Trophoblast cell (in vitro differentiated cells and primary cell): ENCODE measurements around the gene GFRA1.

ENCODE experiments used
- DNase-seq, 2 donors: peaks; one replicate each; pipeline ENCODE4 v3.0.0-alpha.2; 2016
- H2AFZ ChIP-seq: 2 replicates; pipeline ENCODE4 v1.6.1; 2013; ENCODE audit warnings: low read length, moderate library complexity, mild to moderate bottlenecking; ENCODE audit not compliant: insufficient read depth, poor library complexity
- H2AK5ac ChIP-seq: 2 replicates; pipeline ENCODE4 v1.6.1; 2013; ENCODE audit warnings: mild to moderate bottlenecking, low read length
- H2BK120ac ChIP-seq: 2 replicates; pipeline ENCODE4 v1.6.1; 2013; ENCODE audit warnings: low read length, mild to moderate bottlenecking, moderate library complexity; ENCODE audit not compliant: insufficient read depth, poor library complexity
- H2BK12ac ChIP-seq: 2 replicates; pipeline ENCODE4 v1.6.1; 2013; ENCODE audit warnings: mild to moderate bottlenecking, low read length, moderate library complexity
- H2BK5ac ChIP-seq: 2 replicates; pipeline ENCODE4 v1.6.1; 2013; ENCODE audit warnings: low read length, low read depth, moderate library complexity, mild to moderate bottlenecking; ENCODE audit not compliant: poor library complexity
- H3K14ac ChIP-seq: 2 replicates; pipeline ENCODE4 v1.6.1; 2013; ENCODE audit warnings: mild to moderate bottlenecking, low read length
- H3K18ac ChIP-seq: 2 replicates; pipeline ENCODE4 v1.6.1; 2013; ENCODE audit warnings: mild to moderate bottlenecking, low read length
- H3K23ac ChIP-seq: 2 replicates; pipeline ENCODE4 v1.6.1; 2013; ENCODE audit warnings: low read length
- H3K27ac ChIP-seq: 2 replicates; pipeline ENCODE4 v1.5.1; 2013; ENCODE audit warnings: low read depth, mild to moderate bottlenecking, inconsistent platforms, low read length, moderate library complexity
- H3K27me3 ChIP-seq: 2 replicates; pipeline ENCODE4 v1.6.1; 2013; ENCODE audit warnings: inconsistent platforms, mild to moderate bottlenecking, low read length, moderate library complexity; ENCODE audit not compliant: insufficient read depth
- H3K36me3 ChIP-seq, 2 experiments: 1 replicate in 1 of 2; 2 replicates in 1 of 2; pipeline ENCODE4 v1.6.1; 2013; ENCODE audit warnings: low read length in 2 of 2, mild to moderate bottlenecking in 2 of 2, moderate library complexity in 1 of 2; ENCODE audit not compliant: insufficient read depth in 2 of 2, control insufficient read depth in 1 of 2
- H3K4ac ChIP-seq: 2 replicates; pipeline ENCODE4 v1.6.1; 2013; ENCODE audit warnings: low read depth, mild to moderate bottlenecking, low read length, moderate library complexity
- H3K4me1 ChIP-seq, 2 experiments: 1 replicate in 1 of 2; 2 replicates in 1 of 2; pipeline ENCODE4 v1.6.1; 2013; ENCODE audit warnings: low read length in 2 of 2, mild to moderate bottlenecking in 2 of 2, moderate library complexity in 1 of 2; ENCODE audit not compliant: insufficient read depth in 2 of 2, control insufficient read depth in 1 of 2
- H3K4me2 ChIP-seq: 2 replicates; pipeline ENCODE4 v1.6.1; 2013; ENCODE audit warnings: inconsistent platforms, mild to moderate bottlenecking, low read length, moderate library complexity
- H3K4me3 ChIP-seq: 2 replicates; pipeline ENCODE4 v1.5.1; 2013; ENCODE audit warnings: mild to moderate bottlenecking, low read depth, low read length, inconsistent platforms
- H3K79me1 ChIP-seq: one replicate; pipeline ENCODE4 v1.6.1; 2013; ENCODE audit warnings: low read length
- H3K79me2 ChIP-seq: 2 replicates; pipeline ENCODE4 v1.6.1; 2013; ENCODE audit warnings: low read length, mild to moderate bottlenecking; ENCODE audit not compliant: control insufficient read depth, insufficient read depth, poor library complexity
- H3K9ac ChIP-seq: 2 replicates; pipeline ENCODE4 v1.6.1; 2013; ENCODE audit warnings: mild to moderate bottlenecking, low read length
- H3K9me3 ChIP-seq: 2 replicates; pipeline ENCODE4 v1.6.1; 2013; ENCODE audit warnings: low read depth, mild to moderate bottlenecking, control low read depth, inconsistent platforms, low read length; ENCODE audit not compliant: insufficient read depth
- H4K12ac ChIP-seq: 2 replicates; pipeline ENCODE4 v1.6.1; 2013; ENCODE audit warnings: low read depth, mild to moderate bottlenecking, low read length, moderate library complexity
- H4K8ac ChIP-seq: 2 replicates; pipeline ENCODE4 v1.6.1; 2013; ENCODE audit warnings: low read depth, mild to moderate bottlenecking, low read length, moderate library complexity
- H4K91ac ChIP-seq: one replicate; pipeline ENCODE4 v1.6.1; 2013; ENCODE audit warnings: low read depth, mild to moderate bottlenecking, low read length, moderate library complexity
- WGBS: extraction: QIAGEN DNeasy Blood & Tissue Kit; methylation state at CpG from one replicate; pipeline ENCODE4 v1.1.7; 2013; ENCODE audit warnings: missing lambda C conversion rate; ENCODE audit not compliant: insufficient read length, insufficient coverage; ENCODE audit errors: extremely low coverage; 5-methylcytosine and 5-hydroxymethylcytosine counted together

GFRA1 gene

GRCh38 chr10:116060864-116061263 is 212.1 kb downstream of the GFRA1 start:
- H2AK5ac ChIP-seq = no peak overlapping the region
- H4K8ac ChIP-seq = no peak overlapping the region
- H3K4me2 ChIP-seq = no peak overlapping the region
- no peak overlapping the region for H4K91ac ChIP-seq
- no peak overlapping the region for H3K9ac ChIP-seq
- H2BK120ac ChIP-seq = no peak overlapping the region
- H3K9me3 ChIP-seq = no peaks in the 10 kb centered on the region
- no peak overlapping the region for H2BK5ac ChIP-seq
- no peak overlapping the region for H2BK12ac ChIP-seq
- no peak for DNase-seq
- no peak overlapping the region for H3K18ac ChIP-seq
- H3K27ac ChIP-seq = no peak overlapping the region
- H3K36me3 ChIP-seq = no peaks in the 10 kb centered on the region
- no peak overlapping the region for H3K23ac ChIP-seq
- H3K4ac ChIP-seq = no peak overlapping the region
- no peaks in the 10 kb centered on the region for H3K27me3 ChIP-seq
- peaks cover 4 to 7% of the 10 kb centered on the region in 2 experiments for H3K4me1 ChIP-seq
- H3K14ac ChIP-seq = no peak overlapping the region
- no CpG with 5 or more reads among the region's 7 CpGs for whole genome bisulfite sequencing
- no peaks in the 10 kb centered on the region for H3K79me1 ChIP-seq
- no peak overlapping the region for H3K4me3 ChIP-seq
- no peak overlapping the region for H2AFZ ChIP-seq
- no peak overlapping the region for H4K12ac ChIP-seq
- H3K79me2 ChIP-seq = no peaks in the 10 kb centered on the region

DNA sequence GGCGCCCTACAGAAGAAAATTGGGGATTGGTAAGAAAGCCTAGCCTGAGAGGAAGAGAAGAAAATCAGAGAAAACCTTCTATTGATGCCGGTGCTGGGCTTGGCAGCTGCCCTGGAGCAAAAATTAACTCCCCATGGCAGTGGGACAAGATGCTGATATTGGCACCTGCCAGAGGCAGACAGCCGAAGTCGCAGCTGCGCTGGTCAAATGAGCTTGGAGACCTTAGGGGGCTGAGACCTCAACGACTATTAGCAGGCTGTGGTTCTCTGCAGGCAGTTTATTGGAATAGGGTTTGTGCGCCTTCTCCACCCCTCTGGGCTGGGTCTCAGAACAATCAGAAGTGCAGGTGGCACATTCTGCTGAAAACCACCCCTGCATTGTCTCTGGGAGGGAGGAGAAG is 213.7 kb downstream of the GFRA1 start:
- WGBS = no CpG with 5 or more reads among the region's 7 CpGs

DNA sequence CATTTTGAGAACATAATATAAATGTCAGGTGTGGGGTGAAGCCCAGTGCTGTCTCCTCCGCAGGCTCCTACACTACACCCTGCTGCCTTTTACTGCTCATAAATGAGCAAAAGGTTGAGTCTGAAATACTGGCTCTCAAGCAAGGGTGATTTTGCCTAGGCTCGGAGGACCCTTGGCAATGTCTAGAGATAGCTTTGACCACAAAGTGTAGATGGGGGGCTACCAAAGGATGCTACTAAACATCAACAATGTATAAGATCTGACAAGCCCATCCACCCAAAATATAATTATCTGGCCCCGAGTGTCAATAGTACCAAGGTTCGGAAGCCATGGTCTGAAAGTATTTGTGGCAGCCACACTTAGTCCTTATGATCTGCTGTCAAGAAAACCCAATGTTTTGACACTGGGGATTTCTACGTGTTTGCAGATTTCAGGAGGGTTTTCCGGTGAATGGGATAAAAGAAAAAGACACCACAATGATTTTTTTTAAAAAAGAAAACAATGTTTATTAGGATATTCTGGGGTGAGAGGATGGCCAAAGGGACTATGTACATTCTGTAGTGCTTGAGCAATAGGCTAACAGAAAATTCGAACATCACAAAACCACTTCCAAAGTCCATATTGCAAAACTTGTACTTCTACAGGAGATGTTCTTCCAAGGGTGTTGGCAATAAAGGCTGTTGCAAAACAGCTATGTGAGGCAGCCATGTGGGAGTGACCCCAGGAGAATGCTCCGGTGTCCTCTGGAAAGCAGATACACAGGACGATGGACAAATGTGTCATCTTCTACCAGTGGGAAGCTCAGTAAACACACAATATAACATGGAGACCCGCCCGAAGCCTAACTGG is 216.3 kb downstream of the GFRA1 start:
- no peak overlapping the region for H3K14ac ChIP-seq
- no peak overlapping the region for H4K8ac ChIP-seq
- no peaks in the 10 kb centered on the region for H3K79me1 ChIP-seq
- H2AK5ac ChIP-seq = no peak overlapping the region
- no peak overlapping the region for H2BK120ac ChIP-seq
- H3K27me3 ChIP-seq = no peaks in the 10 kb centered on the region
- H3K4me3 ChIP-seq = no peak overlapping the region
- no peak overlapping the region for H3K4ac ChIP-seq
- no peaks in the 10 kb centered on the region for H3K9me3 ChIP-seq
- no peak overlapping the region for H3K9ac ChIP-seq
- H2BK12ac ChIP-seq = no peak overlapping the region
- no peaks in the 10 kb centered on the region for H3K36me3 ChIP-seq
- no peak overlapping the region for H2BK5ac ChIP-seq
- H4K91ac ChIP-seq = no peak overlapping the region
- no peak for DNase-seq
- H2AFZ ChIP-seq = no peak overlapping the region
- no peaks in the 10 kb centered on the region for H3K79me2 ChIP-seq
- H3K18ac ChIP-seq = no peak overlapping the region
- no peak overlapping the region for H3K27ac ChIP-seq
- no peaks in the 10 kb centered on the region for H3K4me1 ChIP-seq
- no peak overlapping the region for H3K23ac ChIP-seq
- no peak overlapping the region for H3K4me2 ChIP-seq
- no peak overlapping the region for H4K12ac ChIP-seq
- no CpG with 5 or more reads among the region's 11 CpGs for WGBS

More for the DNA sequence above, 213.7 kb downstream of the GFRA1 start:
- Histone ChIP-seq H3K9me3 (no peaks in the 10 kb centered on the region), H3K4me1 (peaks cover 4 to 7% of the 10 kb centered on the region in 2 experiments), H3K4ac (no peak overlapping the region), H3K27me3 (no peaks in the 10 kb centered on the region), H4K12ac (no peak overlapping the region), H4K91ac (no peak overlapping the region), H3K18ac (no peak overlapping the region), H3K4me3 (no peak overlapping the region), H2AK5ac (no peak overlapping the region), H2BK12ac (no peak overlapping the region), H2BK5ac (no peak overlapping the region), H3K23ac (no peak overlapping the region), H3K36me3 (no peaks in the 10 kb centered on the region), H4K8ac (no peak overlapping the region), H3K27ac (no peak overlapping the region), H2AFZ (no peak overlapping the region), H3K79me2 (no peaks in the 10 kb centered on the region), H3K79me1 (no peaks in the 10 kb centered on the region), H2BK120ac (no peak overlapping the region), H3K9ac (no peak overlapping the region), H3K14ac (no peak overlapping the region), H3K4me2 (no peak overlapping the region)
- DNase-seq = no peak

GRCh38 chr10:116055917-116056252 is 217.1 kb downstream of the GFRA1 start:
- Histone ChIP-seq H2AK5ac (no peak overlapping the region), H3K23ac (no peak overlapping the region), H4K8ac (no peak overlapping the region), H2BK12ac (no peak overlapping the region), H3K4me1 (no peaks in the 10 kb centered on the region), H3K27ac (no peak overlapping the region), H3K4ac (no peak overlapping the region), H3K79me2 (no peaks in the 10 kb centered on the region), H4K12ac (no peak overlapping the region), H4K91ac (no peak overlapping the region), H3K36me3 (no peaks in the 10 kb centered on the region), H3K4me3 (no peak overlapping the region), H3K4me2 (no peak overlapping the region), H3K14ac (no peak overlapping the region), H3K27me3 (no peaks in the 10 kb centered on the region), H3K18ac (no peak overlapping the region), H3K9ac (no peak overlapping the region), H3K79me1 (no peaks in the 10 kb centered on the region), H2BK120ac (no peak overlapping the region), H2AFZ (no peak overlapping the region), H2BK5ac (no peak overlapping the region), H3K9me3 (no peaks in the 10 kb centered on the region)
- DNase-seq = no peak
- no CpG with 5 or more reads among the region's 3 CpGs for WGBS
